ENCODE results near the gene FCER1G.

- TF ChIP-seq CTCF (conservative IDR thresholded peaks at IDR 0.05) (no peak; the same call in 1 of the 2 replicates), EZH2 (IDR thresholded peaks at IDR 0.05; ENCODE audit: low read depth) (no peak)
Measured at GRCh38 chr1:161229896-161230295, 14.8 kb downstream of the FCER1G start.

Measured in PC-9 (cell line).